Measurements from ENCODE around the gene CCDC70.

The CCDC70 gene

DNA sequence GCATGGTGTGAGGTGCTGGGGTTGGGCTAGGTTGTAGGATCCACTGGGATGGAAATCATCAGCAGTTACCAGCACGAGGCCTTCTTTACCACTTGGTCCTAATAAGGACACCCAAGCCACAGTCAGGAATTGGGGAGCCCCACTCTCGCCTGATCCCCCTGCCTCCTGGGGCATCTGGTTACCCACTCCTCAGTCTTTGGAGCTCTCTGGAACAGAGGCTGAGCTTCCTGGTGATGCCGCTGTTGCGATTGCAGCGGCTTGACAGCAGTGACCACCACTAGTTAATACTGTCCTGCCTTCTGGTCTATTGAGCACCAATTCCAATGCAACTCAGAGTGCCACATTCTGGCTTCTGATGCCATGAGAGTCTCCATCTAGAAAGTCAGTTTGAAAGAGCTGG lies 30.2 kb upstream of the CCDC70 start:
- DNase-seq = no peak

DNA sequence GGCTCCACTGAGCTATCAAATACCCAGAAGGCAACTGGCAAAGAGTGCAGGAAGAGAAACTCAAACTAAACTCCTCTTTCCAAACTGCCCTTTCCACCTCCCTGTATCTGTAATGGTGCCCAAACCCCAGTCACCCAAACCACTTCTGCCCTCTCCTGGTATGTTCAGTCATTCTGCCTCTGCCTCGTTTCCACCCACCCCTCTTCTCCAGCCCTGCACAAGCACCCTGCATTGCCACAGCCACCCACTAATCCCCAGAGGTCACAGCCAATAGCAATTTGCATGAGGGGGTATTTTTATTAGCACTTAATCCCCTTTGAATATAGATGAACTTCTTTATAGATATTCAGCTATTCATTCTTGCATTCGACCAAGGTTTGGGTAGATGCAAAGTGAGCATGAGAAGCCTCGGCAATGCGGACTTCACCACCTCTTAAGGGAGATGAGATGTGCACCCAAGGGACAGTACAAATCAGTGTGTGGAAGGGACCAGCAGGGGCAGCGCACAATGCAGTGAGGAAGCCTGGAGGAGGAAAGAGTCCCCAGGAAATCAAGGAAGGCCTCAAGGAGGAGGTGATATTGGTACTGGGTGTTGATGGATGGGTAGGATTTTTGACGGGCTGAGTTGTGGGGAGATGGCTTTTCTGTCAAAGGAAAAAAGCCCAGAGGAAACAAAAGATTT lies 29.2 kb upstream of the CCDC70 start:
- DNase-seq = no peak

GRCh38 chr13:51833980-51834379 lies 27.8 kb upstream of the CCDC70 start:
- no peak for DNase-seq

DNA sequence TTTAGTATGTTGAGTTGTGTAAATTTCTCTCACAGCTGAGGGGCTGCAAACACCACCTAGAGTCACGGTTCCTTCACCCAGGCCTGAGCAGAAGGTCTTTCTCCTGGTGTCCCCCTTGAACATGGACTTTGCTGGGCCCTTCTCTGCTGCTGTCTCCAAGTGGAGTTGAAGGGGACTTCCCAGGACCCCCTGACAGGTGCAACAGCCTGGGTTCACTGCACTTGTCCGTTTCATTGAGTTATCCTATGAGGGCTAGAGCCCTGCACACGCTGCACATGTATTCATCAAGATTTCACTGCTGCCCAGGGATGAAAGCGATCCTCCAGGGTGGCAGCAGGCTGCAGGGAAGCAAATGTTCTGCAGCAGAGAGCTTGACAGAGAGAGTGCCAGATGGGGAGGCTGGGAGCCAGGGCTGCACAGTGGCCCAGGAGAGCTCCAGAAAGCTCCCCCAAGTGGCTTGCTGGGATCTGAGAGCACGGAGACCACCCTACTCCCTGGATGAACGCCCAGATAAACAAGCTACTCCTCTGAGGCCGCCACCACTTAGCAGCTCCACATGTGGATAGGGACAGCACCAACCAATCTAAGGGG lies 27.1 kb upstream of the CCDC70 start:
- peak; percentile 74 for DNase-seq

DNA sequence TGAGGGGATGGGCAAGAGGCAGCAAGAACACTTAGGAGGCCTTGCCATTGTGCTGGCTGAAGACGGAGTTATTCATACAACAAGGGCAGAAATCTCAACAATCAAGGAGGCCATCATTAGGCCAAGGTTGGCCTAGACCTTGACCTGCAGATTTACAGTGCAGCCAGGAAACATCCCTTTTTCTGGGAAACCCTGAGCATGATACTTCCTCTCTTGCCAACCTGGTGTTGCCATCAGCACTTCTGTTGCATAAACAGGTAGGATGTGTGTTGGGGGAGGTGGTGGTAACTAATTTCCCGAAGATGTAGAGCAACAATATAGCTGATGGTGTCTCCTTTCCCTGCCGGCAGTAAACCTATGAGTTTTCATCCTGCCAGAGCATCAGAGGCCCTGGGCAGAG lies 24.8 kb upstream of the CCDC70 start:
- DNase-seq = no peak

GRCh38 chr13:51838240-51838846 lies 23.4 kb upstream of the CCDC70 start:
- DNase-seq = no peak

GRCh38 chr13:51839711-51840540 lies 21.8 kb upstream of the CCDC70 start:
- no peak for DNase-seq

GRCh38 chr13:51840917-51841316 lies 20.9 kb upstream of the CCDC70 start:
- DNase-seq = no peak

- no peak for DNase-seq
These were observed 20.0 kb upstream of the CCDC70 start for GRCh38 chr13:51841732-51842131.

DNA sequence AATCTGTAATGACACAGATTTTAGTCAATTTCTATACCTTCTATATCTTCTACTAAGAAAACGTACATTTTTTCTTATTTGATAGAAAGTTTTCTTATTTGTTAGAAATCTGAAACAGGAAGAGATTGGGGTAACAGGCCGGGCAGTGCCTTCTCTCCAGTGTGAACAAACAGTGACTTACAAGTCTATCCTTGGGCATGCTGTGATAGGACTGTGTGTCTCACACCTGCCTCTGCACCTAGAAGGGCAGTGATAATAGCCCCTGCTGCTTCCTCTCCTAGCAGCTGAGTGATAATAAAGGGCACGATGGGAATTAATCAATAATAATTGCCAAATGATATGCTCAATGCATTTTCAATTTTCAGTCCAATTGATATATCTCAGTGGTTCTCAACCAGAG lies 18.2 kb upstream of the CCDC70 start:
- no peak for DNase-seq

DNA sequence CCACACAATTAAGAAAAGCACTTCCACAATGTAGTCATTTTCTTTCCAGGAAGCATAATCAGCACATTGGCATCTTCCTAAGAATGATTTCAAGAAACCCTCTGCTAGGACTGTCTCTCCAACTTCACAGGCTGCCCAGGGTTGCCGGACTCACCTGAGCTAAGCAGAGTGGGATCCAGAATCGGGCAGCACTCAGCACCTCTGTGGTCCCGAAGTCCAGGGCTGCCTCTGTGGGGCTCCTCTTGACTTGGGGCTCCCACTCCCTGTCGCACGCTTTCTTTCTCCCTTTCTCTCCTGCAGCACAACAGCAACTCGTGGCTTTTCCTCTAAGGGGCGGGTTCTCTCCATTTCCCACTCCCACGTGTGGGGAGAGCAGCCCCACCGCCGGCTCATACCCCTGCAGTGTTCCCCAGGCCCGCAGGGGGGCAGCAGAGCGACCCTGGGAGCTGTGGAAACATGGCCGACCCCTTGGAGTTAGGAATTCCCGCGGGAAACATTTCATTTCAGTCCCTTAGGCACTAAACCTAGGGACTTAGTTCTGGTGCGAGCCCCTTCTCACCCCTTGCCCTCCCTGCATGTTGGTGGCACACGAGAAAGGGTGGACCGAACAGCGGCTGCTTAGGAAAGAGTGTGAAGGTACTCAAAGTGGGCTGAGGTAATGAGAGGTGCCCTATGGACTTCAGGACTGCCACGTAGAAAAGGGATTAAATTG lies 16.8 kb upstream of the CCDC70 start, which contains the start of gene TMEM272:
TMEM272 (minus strand) TSS at position 316 of the 712 bp plus-strand sequence. CDS start 6,647 bp downstream, outside the sequence.
- DNase-seq = no peak

DNA sequence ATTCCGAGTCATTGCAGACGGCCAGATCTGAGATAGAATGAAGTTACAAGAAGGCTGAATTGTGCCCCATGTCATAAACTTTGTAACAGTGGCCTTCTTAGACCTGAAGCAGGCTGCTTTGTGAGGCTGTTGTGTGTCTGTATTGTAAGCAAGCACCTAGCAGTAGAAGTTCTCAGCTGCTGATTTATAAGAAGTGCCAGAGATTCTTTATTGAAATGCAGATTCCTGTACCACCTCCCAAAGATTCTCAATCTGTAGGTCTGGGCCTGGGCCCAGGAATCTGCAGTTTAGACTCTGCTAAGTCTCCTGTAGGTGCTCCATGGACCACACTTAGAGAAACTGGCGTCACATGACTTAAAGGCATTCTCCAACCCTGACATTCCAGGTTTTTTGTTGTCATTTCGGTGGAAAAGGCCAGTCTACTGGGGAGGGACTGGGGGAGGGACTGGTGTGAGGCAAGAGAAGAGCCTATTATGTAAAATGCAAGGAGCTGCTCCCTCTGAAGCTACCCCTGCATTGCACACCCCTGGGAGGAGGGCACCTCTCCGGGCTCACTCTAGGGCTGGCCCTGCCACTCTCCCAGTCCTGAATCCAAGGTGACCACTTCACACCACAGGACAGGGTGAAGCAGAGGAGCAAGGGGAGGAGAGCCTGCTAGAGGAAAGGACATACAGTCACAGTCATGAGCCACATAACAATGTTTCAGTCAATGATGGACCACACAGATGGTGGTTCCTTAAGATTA lies 16.0 kb upstream of the CCDC70 start:
- DNase-seq = no peak

DNA sequence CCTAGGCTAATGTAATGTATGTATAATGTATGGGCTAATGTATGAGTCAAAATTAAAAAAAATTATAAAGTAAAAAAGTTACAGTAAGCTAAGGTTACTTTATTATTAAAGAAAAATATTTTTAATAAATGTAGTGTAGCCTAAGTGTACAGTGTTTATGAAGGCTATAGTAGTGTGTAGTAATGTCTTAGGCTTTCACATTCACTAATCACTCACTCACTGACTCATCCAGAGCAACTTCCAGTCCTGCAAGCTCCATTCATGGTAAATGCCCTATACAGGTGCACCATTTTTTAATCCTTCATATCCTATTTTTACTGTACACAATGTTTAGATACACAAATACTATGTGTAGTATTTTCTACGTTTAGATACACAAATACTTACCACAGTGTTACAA lies 15.0 kb upstream of the CCDC70 start:
- no peak for DNase-seq

DNA sequence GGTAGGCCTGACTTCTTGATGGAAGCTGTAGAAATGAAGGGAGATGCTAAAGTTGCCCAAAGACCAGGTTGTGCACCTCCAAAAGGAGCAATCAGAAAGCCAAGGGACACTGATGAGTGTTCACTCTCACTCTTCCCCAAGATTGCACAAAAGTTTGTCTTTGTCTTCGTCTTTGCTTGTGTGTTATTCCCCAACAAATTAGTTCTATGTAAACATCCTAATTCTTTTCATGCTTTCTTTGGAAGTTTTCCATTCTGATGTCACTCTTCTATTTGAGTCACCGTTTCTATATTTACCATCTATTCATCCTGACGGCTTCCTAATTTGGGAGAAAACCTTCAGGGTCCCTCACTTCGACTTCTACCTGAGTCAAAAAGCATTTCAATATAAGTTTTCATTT lies 13.1 kb upstream of the CCDC70 start:
- DNase-seq = no peak

DNA sequence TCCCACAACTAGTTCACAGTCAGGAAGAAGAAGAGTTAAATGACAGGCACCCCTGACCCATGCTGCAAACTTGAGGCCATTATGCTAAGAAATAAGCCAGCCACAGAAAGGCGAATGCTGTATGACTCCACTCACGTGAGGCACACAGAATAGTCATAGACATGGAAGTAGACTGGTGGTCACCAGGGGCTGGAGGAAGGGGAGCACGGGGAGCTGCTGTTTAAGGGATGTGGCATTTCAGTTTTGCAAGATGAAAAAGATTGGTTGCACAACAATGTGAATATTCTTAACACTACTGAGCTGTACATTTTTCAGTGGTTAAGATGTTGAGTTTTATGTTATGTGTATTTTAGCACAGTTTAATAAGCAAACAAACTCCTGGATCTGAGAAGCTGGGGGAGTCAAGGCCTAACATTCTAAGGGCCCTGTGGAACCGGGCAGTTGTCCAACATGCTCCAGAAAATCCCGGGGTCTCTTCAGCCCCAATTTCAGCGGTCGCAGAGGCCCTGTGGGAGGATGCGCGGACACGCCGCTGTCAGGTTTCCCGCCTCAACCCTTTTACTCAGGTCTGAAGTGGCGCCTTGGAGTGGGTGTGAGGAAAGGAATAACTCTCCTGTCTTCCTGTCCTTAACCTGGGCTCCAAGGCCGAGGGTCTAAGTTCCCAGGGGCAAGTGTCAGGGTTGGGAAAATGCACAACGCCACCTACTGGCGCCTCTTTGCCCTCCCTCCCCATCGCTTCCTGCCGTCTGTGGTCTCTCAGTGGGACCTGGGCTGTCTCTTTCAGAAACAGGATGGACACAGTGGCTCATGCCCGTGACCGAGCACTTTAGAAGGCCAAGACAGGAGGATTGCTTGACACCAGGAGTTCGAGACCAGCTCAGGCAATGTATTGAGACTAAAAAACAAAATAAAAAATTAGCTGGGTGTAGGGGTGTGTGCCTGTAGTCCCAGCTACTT lies 12.3 kb upstream of the CCDC70 start:
- no peak for DNase-seq

- no peak for DNase-seq
These were observed 5.6 kb upstream of the CCDC70 start for GRCh38 chr13:51856027-51856736.

DNA sequence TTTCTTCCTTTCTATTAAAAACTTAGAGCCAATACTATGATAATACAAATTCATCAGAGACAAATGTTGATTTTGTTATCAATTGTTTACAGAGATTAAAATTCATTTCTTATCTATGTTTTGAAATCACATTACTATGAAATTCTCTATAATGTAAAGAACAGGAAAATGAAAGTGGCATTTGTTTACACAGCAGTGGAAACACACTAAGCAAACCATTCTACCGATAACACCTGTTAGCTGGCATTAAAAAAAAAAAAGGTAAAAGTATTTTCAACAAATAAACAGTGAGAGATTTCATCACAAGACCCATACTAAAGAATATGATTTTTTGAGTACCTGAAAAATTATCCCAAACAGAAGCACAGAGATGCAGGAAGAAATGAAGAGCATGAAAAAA lies 4.8 kb upstream of the CCDC70 start:
- DNase-seq = no peak

DNA sequence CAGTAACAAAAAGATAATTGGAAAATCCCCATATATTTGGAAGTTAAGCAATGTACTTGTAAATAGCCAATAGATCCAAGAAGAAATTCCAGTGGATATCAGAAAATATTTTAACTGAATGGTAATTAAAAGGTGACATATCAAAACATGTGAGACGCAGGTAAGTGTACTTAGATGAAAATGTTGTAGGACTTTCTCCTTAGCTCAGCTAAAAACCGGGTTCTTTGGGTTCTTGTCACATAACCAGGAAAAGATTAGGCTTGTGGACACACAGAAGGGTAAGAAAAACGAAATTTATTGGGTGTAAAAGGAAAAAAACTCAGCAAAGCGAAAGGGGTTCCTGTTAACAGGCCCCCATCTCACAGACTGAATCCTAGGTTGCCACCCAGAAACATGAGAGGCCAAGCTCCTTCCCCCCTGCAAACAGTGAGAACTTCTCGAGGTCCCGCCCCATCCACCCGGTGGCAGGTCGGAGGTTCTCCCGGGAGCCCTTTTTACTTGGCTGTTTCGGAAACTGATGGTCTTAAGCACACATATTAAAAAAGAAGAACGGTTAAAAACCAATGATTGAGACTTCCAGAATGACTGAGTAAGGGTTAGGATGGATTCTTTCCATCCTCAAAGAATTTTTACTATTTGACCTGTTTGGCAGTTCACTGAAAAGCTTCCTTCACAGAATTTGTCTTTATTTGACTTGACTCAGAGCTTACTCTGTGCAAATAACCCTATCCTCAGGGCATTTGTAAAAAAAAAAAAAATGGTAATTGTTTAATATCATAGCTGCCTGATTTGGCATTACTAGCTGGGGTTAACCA lies 3.1 kb upstream of the CCDC70 start:
- DNase-seq = no peak

- no peak for DNase-seq
These were observed 1.2 kb downstream of the CCDC70 start for GRCh38 chr13:51862957-51863356.

All from NCI-H446 treated with DMSO at 0.1 percent for 48 hours (cell line).